Activated gamma-delta T cell (primary cell): ENCODE data around the gene PRR22.
"Not testable (repeated sequence)": the region's sequence is repeated elsewhere in the genome, so short reads cannot be mapped to it uniquely, and the experiment has no call there.

Experiments
- DNase-seq: peaks from one replicate; lab custom pipeline; 2025; lab: John Stamatoyannopoulos, UW

The PRR22 gene

GRCh38 chr19:5751709-5752108 lies 32.8 kb downstream of the PRR22 start:
- DNase-seq: no peak

GRCh38 chr19:5749505-5749904 lies 35.0 kb downstream of the PRR22 start:
- DNase-seq: no peak

- not testable (repeated sequence) for DNase-seq
Observed at GRCh38 chr19:5748920-5749319, 35.6 kb downstream of the PRR22 start.

- DNase-seq: not testable (repeated sequence)
Observed at GRCh38 chr19:5744999-5745398, 39.5 kb downstream of the PRR22 start.

GRCh38 chr19:5743630-5744029 lies 40.9 kb downstream of the PRR22 start:
- no peak for DNase-seq

GRCh38 chr19:5742051-5742450 lies 42.5 kb downstream of the PRR22 start:
- no peak for DNase-seq

- DNase-seq: no peak
Observed at GRCh38 chr19:5738423-5738822, 46.1 kb downstream of the PRR22 start.

GRCh38 chr19:5733172-5733571 lies 51.4 kb downstream of the PRR22 start:
- not testable (repeated sequence) for DNase-seq
